ENCODE results near the gene PLXNA4.

DNA sequence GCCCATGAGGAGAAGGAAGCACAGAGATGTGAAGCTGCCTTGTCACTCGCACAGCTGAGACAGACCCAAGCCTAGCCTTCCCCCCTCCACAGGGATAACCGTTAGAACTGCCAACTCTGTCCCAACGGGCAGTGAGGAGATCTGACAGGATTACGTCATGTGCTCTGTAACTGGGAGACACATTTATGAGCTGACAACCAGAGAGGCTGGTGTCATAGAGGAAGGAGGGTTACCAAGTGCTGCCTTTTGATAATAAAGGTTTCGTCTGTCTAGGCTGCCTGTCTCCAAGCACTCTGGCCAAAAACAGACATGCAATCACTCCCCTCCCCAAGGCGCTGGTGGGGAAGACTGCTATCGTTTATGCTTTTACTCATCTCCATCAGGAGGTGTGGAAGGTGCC is 165.9 kb downstream of the PLXNA4 start:
- no peak for TF ChIP-seq CEBPB (tag; IDR thresholded peaks at IDR 0.05)
- TF ChIP-seq TCF7L2 (IDR thresholded peaks at IDR 0.05; ENCODE audit: low read depth, low read length), result no peak
- TF ChIP-seq GTF2A2 (tag; IDR thresholded peaks at IDR 0.05), result no peak
- TF ChIP-seq HNRNPK (IDR thresholded peaks at IDR 0.05; ENCODE audit: low read depth, low read length, poor library complexity, severe bottlenecking), result no peak
- no peak for TF ChIP-seq MCM3 (IDR thresholded peaks at IDR 0.05)
- TF ChIP-seq NFYB (IDR thresholded peaks at IDR 0.05; ENCODE audit: extremely low read depth, insufficient read length), result no peak
- TF ChIP-seq SIRT6 (IDR thresholded peaks at IDR 0.05; ENCODE audit: low read depth, low read length), result no peak
- TF ChIP-seq MTA3 (IDR thresholded peaks at IDR 0.05; ENCODE audit: borderline replicate concordance), result no peak
